H1 (cell line): ENCODE results near the gene ARAP3. TPM values are rescaled to one million over a fixed set of nuclear protein-coding genes. Genes with fewer than 3 reads are reported as not detected.

Experiments used
- CTCF ChIA-PET: fragments of 300-600 bp; sonication (Branson Sonifier 250); formaldehyde crosslinking; loops from one replicate; lab custom pipeline; 2021; ENCODE audit not compliant: partially characterized antibody; lab: Charles Lee
- POLR2A ChIA-PET: fragments of 300-600 bp; sonication (Branson Sonifier 250); formaldehyde crosslinking; loops from one replicate; lab custom pipeline; 2021; ENCODE audit warnings: inconsistent platforms; ENCODE audit not compliant: partially characterized antibody; lab: Charles Lee
- DNase-seq, 2 experiments: peaks; one replicate each; pipeline versions ENCODE4 v3.0.0 to v3.0.0-alpha.2; 2010 to 2022; ENCODE audit warnings: low spot score in 2 of 2, low read depth in 1 of 2, mixed read lengths in 1 of 2
- FAIRE-seq: peaks from 2 replicates; lab custom pipeline; 2011; peaks lifted over from hg19 to GRCh38; lab: Jason Lieb, UNC
- H2AFZ ChIP-seq: 2 replicates; pipeline ENCODE4 v1.8.1; 2012; ENCODE audit warnings: low read length, inconsistent platforms
- H2AK5ac ChIP-seq: 2 replicates; pipeline ENCODE4 v1.6.1; 2013; ENCODE audit warnings: low read depth, low read length
- H2BK120ac ChIP-seq: replicated peaks from 2 replicates; pipeline ENCODE3; 2013; ENCODE audit warnings: low read depth, low read length, inconsistent platforms
- H2BK12ac ChIP-seq: 2 replicates; pipeline ENCODE4 v1.6.1; 2013; ENCODE audit warnings: low read depth, low read length
- H2BK15ac ChIP-seq: 2 replicates; pipeline ENCODE4 v1.6.1; 2013; ENCODE audit warnings: low read length
- H2BK20ac ChIP-seq: 2 replicates; pipeline ENCODE4 v1.6.1; 2013; ENCODE audit warnings: low read length
- H2BK5ac ChIP-seq: 2 replicates; pipeline ENCODE4 v1.6.1; 2013; ENCODE audit warnings: low read depth, low read length
- H3K14ac ChIP-seq: 2 replicates; pipeline ENCODE4 v1.6.1; 2013; ENCODE audit warnings: inconsistent platforms; ENCODE audit not compliant: insufficient read length
- H3K18ac ChIP-seq: 2 replicates; pipeline ENCODE4 v1.6.1; 2013; ENCODE audit warnings: low read length; ENCODE audit errors: extremely low read depth
- H3K23ac ChIP-seq: 2 replicates; pipeline ENCODE4 v1.6.1; 2013; ENCODE audit warnings: inconsistent platforms; ENCODE audit not compliant: insufficient read length
- H3K23me2 ChIP-seq: 2 replicates; pipeline ENCODE4 v1.6.1; 2013; ENCODE audit warnings: low read depth, low read length
- H3K27ac ChIP-seq: 2 replicates; pipeline ENCODE4 v1.6.1; 2011; ENCODE audit warnings: low read depth, low read length, inconsistent platforms
- H3K27me3 ChIP-seq, 4 experiments: replicated peaks in 1 of 4; 1 replicate in 1 of 4; 2 replicates in 3 of 4; pipeline versions ENCODE4 v1.6.1 to v1.8.1; 2011 to 2013; ENCODE audit warnings: low read length in 3 of 4, mild to moderate bottlenecking in 3 of 4, inconsistent platforms in 2 of 4, mixed read lengths in 2 of 4, moderate library complexity in 1 of 4; ENCODE audit not compliant: control insufficient read depth in 3 of 4, insufficient read depth in 3 of 4; ENCODE audit errors: extremely low read depth in 1 of 4
- H3K36me3 ChIP-seq, 4 experiments: 2 replicates each; pipeline versions ENCODE4 v1.6.1 to v1.8.1; 2011 to 2013; ENCODE audit warnings: mild to moderate bottlenecking in 4 of 4, low read length in 3 of 4, moderate library complexity in 2 of 4, control low read depth in 1 of 4, inconsistent platforms in 1 of 4; ENCODE audit not compliant: insufficient read depth in 4 of 4, control insufficient read depth in 2 of 4
- H3K4ac ChIP-seq: replicated peaks from 2 replicates; pipeline ENCODE3; 2013; ENCODE audit warnings: low read length, low read depth, mixed read lengths, inconsistent platforms; ENCODE audit not compliant: insufficient read length
- H3K4me1 ChIP-seq, 4 experiments: replicated peaks in 1 of 4; 1 replicate in 1 of 4; 2 replicates in 3 of 4; pipeline versions ENCODE4 v1.6.1 to v1.8.1; 2011 to 2013; ENCODE audit warnings: low read length in 3 of 4, inconsistent platforms in 2 of 4, mixed read lengths in 1 of 4; ENCODE audit not compliant: insufficient read depth in 4 of 4, control insufficient read depth in 3 of 4
- H3K4me2 ChIP-seq, 2 experiments: 2 replicates each; pipeline versions ENCODE4 v1.6.1 to v1.8.1; 2011 to 2013; ENCODE audit warnings: low read depth in 2 of 2, low read length in 2 of 2, control low read depth in 1 of 2, inconsistent platforms in 1 of 2, mild to moderate bottlenecking in 1 of 2; ENCODE audit not compliant: insufficient read depth in 1 of 2
- H3K4me3 ChIP-seq, 4 experiments: fragments of 200-600, 300-600 bp in 1 of 4; sonication (generic), shearing (Covaris generic), sonication (Bioruptor Twin) in 1 of 4; 2 replicates each; pipeline versions ENCODE4 v1.5.1 to v1.8.1; 2011 to 2016; ENCODE audit warnings: low read length in 4 of 4, low read depth in 3 of 4, control low read depth in 2 of 4, inconsistent platforms in 2 of 4, mild to moderate bottlenecking in 2 of 4, mixed read lengths in 1 of 4, moderate library complexity in 1 of 4; ENCODE audit not compliant: insufficient read depth in 2 of 4; ENCODE audit errors: extremely low read depth in 1 of 4
- H3K56ac ChIP-seq: replicated peaks from 2 replicates; pipeline ENCODE3; 2013; ENCODE audit warnings: low read depth, mild to moderate bottlenecking, mixed read lengths, low read length, inconsistent platforms; ENCODE audit not compliant: insufficient read length
- H3K79me1 ChIP-seq: 2 replicates; pipeline ENCODE4 v1.6.1; 2013; ENCODE audit warnings: low read depth, low read length, control low read depth
- H3K79me2 ChIP-seq, 2 experiments: 2 replicates each; pipeline versions ENCODE4 v1.6.1 to v1.8.1; 2012 to 2013; ENCODE audit warnings: low read length in 2 of 2, mild to moderate bottlenecking in 2 of 2, inconsistent platforms in 1 of 2; ENCODE audit not compliant: insufficient read depth in 2 of 2, control insufficient read depth in 1 of 2
- H3K9ac ChIP-seq, 4 experiments: replicated peaks in 1 of 4; 1 replicate in 1 of 4; 2 replicates in 3 of 4; pipeline versions ENCODE4 v1.6.1 to v1.8.1; 2011 to 2013; ENCODE audit warnings: low read depth in 3 of 4, low read length in 3 of 4, control low read depth in 2 of 4, mild to moderate bottlenecking in 2 of 4, moderate library complexity in 2 of 4, inconsistent platforms in 1 of 4; ENCODE audit errors: extremely low read depth in 1 of 4
- H3K9me3 ChIP-seq, 2 experiments: 2 replicates each; pipeline versions ENCODE4 v1.6.1 to v1.8.1; 2012 to 2013; ENCODE audit warnings: mild to moderate bottlenecking in 2 of 2, moderate library complexity in 2 of 2, control low read depth in 1 of 2, inconsistent platforms in 1 of 2, low read depth in 1 of 2, low read length in 1 of 2, mixed read lengths in 1 of 2; ENCODE audit not compliant: insufficient read depth in 2 of 2
- H4K20me1 ChIP-seq, 2 experiments: replicated peaks in 1 of 2; 2 replicates each; pipeline versions ENCODE3 to v1.8.1; 2011 to 2013; ENCODE audit warnings: inconsistent platforms in 2 of 2, low read length in 2 of 2, mild to moderate bottlenecking in 1 of 2; ENCODE audit not compliant: insufficient read depth in 2 of 2, control insufficient read depth in 1 of 2
- H4K5ac ChIP-seq: 2 replicates; pipeline ENCODE4 v1.6.1; 2013; ENCODE audit warnings: low read length, low read depth, mixed read lengths, inconsistent platforms; ENCODE audit not compliant: insufficient read length
- H4K8ac ChIP-seq: 2 replicates; pipeline ENCODE4 v1.8.0; 2013; ENCODE audit warnings: mild to moderate bottlenecking, moderate library complexity, low read length, inconsistent platforms; ENCODE audit not compliant: insufficient read depth; ENCODE audit errors: extremely low read depth
- H4K91ac ChIP-seq: replicated peaks from 2 replicates; pipeline ENCODE3; 2013; ENCODE audit warnings: low read length, mixed read lengths, inconsistent platforms; ENCODE audit not compliant: insufficient read length
- BRCA1 ChIP-seq: IDR thresholded peaks from 2 replicates; pipeline ENCODE4 v1.6.1; 2012; ENCODE audit warnings: low read depth, low read length, improper control_type of control experiment
- CTBP2 ChIP-seq: IDR thresholded peaks from 2 replicates; pipeline ENCODE4 v1.7.0; 2011; ENCODE audit warnings: borderline replicate concordance, mild to moderate bottlenecking, moderate library complexity, mixed read lengths, low read length; ENCODE audit not compliant: insufficient read depth, insufficient read length
- SUZ12 ChIP-seq: fragments of 200-600 bp; sonication (generic); IDR thresholded peaks from 2 replicates; pipeline ENCODE4 v1.6.1; 2012; ENCODE audit warnings: mild to moderate bottlenecking, inconsistent platforms, low read length, moderate library complexity, mixed read lengths
- WGBS, 2 experiments: shearing (Covaris generic) in 1 of 2; methylation state at CpG; one replicate each; pipeline versions ENCODE4 v1.1.6 to v1.1.7; 2013 to 2015; ENCODE audit warnings: low lambda C conversion rate in 2 of 2, mixed read lengths in 2 of 2, inconsistent platforms in 1 of 2, low coverage in 1 of 2, missing lambda C conversion rate in 1 of 2; ENCODE audit not compliant: insufficient replicate concordance in 2 of 2, insufficient coverage in 1 of 2, insufficient read length in 1 of 2; ENCODE audit errors: extremely low coverage in 1 of 2, missing lambda C conversion rate in 1 of 2; 5-methylcytosine and 5-hydroxymethylcytosine counted together
- polyA plus RNA-seq, 7 experiments: library from polyadenylated mRNA; depleted of rRNA in 3 of 7; stranded (reverse) in 5 of 7; unstranded in 2 of 7; fragments of >200 nt in 5 of 7; fragments of 200-250 nt in 2 of 7; gene quantifications; 1 replicate in 5 of 7; 2 replicates in 1 of 7; 4 replicates in 1 of 7; pipeline versions ENCODE4 v1.2.1 to v1.2.3, GENCODE V29; 2011 to 2013; ENCODE audit warnings: missing spikeins in 2 of 7, mixed read lengths in 2 of 7
- total RNA-seq: library from RNA; stranded (reverse); fragmentation: NEBNext Ultra II Directional; extraction: Animal tissue kit (Norgen Biotek cat#: 25700); gene quantifications from 2 replicates; pipeline ENCODE4 v1.2.1, GENCODE V29; 2021

Gene ARAP3
- total and polyA plus RNA-seq, 2 of the 8 experiments (the other 6 are each of a cell fraction or from before 2014, with no cell fraction given): 14.4 to 48.6 TPM

DNA sequence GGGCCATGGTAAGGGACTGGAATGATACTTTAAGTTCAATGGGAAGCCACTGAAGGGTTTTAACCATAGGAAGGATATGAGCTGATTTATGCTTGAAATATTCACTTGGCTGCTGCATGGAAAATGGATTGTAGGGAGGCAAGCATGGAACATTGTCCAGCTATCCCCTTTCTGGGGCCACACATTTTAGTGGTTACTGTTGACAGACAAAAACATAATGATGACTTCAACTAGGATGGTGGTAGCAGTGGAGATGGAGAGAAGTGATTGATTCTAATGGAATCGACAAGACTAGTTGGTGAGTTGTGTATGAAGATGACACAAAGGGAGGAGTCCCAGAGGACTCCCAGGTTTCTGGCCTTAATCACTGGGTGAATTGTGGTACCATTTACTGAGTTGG is 24.6 kb downstream of the ARAP3 start:
- H3K56ac ChIP-seq: no peak overlapping the region
- no peak overlapping the region for H3K4me2 ChIP-seq
- H3K79me1 ChIP-seq: no peaks in the 10 kb centered on the region
- no peak overlapping the region for H3K4ac ChIP-seq
- no peak overlapping the region for H2BK120ac ChIP-seq
- H3K4me1 ChIP-seq: no peaks in the 10 kb centered on the region; a peak in 2 of 7 replicates
- no peaks in the 10 kb centered on the region; the same call in 1 of the 2 replicates for H3K23me2 ChIP-seq
- no peak overlapping the region for H3K9ac ChIP-seq
- H2AK5ac ChIP-seq: no peak overlapping the region
- H3K9me3 ChIP-seq: no peaks in the 10 kb centered on the region
- H4K91ac ChIP-seq: no peak overlapping the region
- H3K27me3 ChIP-seq: no peaks in the 10 kb centered on the region
- WGBS, 2 experiments: 90% methylated on average over 1 of the region's 1 CpG; no CpG with 5 or more reads in 1 of the 2 experiments
- H4K5ac ChIP-seq: no peak overlapping the region
- peaks cover 2 to 23% (median 19%) of the 10 kb centered on the region in 4 experiments; a peak in 6 of 8 replicates for H3K36me3 ChIP-seq
- H2BK5ac ChIP-seq: no peak overlapping the region
- no peak overlapping the region for H3K14ac ChIP-seq
- H3K27ac ChIP-seq: no peak overlapping the region
- no peak overlapping the region for H3K4me3 ChIP-seq
- no peak overlapping the region for H2BK12ac ChIP-seq
- ChIA-PET CTCF (interaction anchor here (0.7 to 4.2 kb wide), 8 partner anchors 8 to 294 kb away, joined by 3 to 12 read pairs (median 4); no protein-coding TSS in a partner anchor), POLR2A (interaction anchor here (0.6 to 2.8 kb wide), 6 partner anchors 9 to 1027 kb away, joined by 3 to 8 read pairs (median 5); partner anchors contain the start of genes DIAPH1, HDAC3 and RELL2)
- no peak overlapping the region for H3K23ac ChIP-seq
- DNase-seq: no peak
- H3K79me2 ChIP-seq: no peaks in the 10 kb centered on the region
- no peak overlapping the region for H2AFZ ChIP-seq
- H2BK15ac ChIP-seq: no peak overlapping the region
- peaks cover 3% of the 10 kb centered on the region in 2 experiments for H4K20me1 ChIP-seq
- no peak for TF ChIP-seq BRCA1
- TF ChIP-seq CTBP2: no peak
- TF ChIP-seq SUZ12: no peak
- no peak overlapping the region for H3K18ac ChIP-seq
- no peak for FAIRE-seq
- H4K8ac ChIP-seq: no peak overlapping the region
- no peak overlapping the region for H2BK20ac ChIP-seq
